BJ (cell line): Measurements from ENCODE around the gene LBP. TPM values are rescaled to one million over a fixed set of nuclear protein-coding genes. Genes with fewer than 3 reads are reported as not detected.
"Not testable (repeated sequence)": the region's sequence is repeated elsewhere in the genome, so short reads cannot be mapped to it uniquely, and the experiment has no call there.

ENCODE experiments used
- CTCF ChIA-PET: fragments of 350-600 bp; formaldehyde crosslinking; extraction: SDS; loops from one replicate; lab custom pipeline; 2021; ENCODE audit warnings: antibody characterized with exemption, inconsistent platforms; lab: Yijun Ruan, JAX
- POLR2A ChIA-PET: fragments of 300-600 bp; sonication (Branson Sonifier 250); formaldehyde crosslinking; extraction: SDS; loops from one replicate; lab custom pipeline; 2021; ENCODE audit warnings: antibody characterized with exemption; lab: Charles Lee
- DNase-seq: peaks from one replicate; pipeline ENCODE4 v3.0.0-alpha.2; 2011; ENCODE audit warnings: low read depth
- H3K27me3 ChIP-seq: 2 replicates; pipeline ENCODE4 v1.6.0; 2011; ENCODE audit warnings: low read length; ENCODE audit not compliant: control insufficient read depth, insufficient read depth
- H3K36me3 ChIP-seq: 2 replicates; pipeline ENCODE4 v1.5.1; 2011; ENCODE audit warnings: low read length; ENCODE audit not compliant: control insufficient read depth, insufficient read depth
- H3K4me3 ChIP-seq: 2 replicates; pipeline ENCODE4 v1.5.1; 2011; ENCODE audit warnings: low read depth, mild to moderate bottlenecking, control low read depth, low read length
- CTCF ChIP-seq: IDR thresholded peaks from 2 replicates; pipeline ENCODE4 v1.5.1; 2011; ENCODE audit warnings: low read depth, mild to moderate bottlenecking, control low read depth, inconsistent platforms, low read length, moderate library complexity; ENCODE audit not compliant: insufficient read depth
- polyA plus RNA-seq: library from polyadenylated mRNA; depleted of rRNA; stranded (reverse); fragments of >200 nt; gene quantifications from 2 replicates; pipeline ENCODE4 v1.2.3, GENCODE V29; 2011

Gene LBP
- polyA plus RNA-seq, 1 experiment: 0.04 TPM

- Histone ChIP-seq H3K4me3 (no peak overlapping the region), H3K27me3 (peaks cover 23% of the 10 kb centered on the region), H3K36me3 (no peaks in the 10 kb centered on the region)
- POLR2A ChIA-PET: no interaction called here
- TF ChIP-seq CTCF: no peak
- no peak for DNase-seq
- CTCF ChIA-PET: interaction anchor here (0.7 kb wide), 1 partner anchor 20 kb away, joined by 3 read pairs; no protein-coding TSS in a partner anchor
Measured at GRCh38 chr20:38377039-38377685, 30.9 kb downstream of the LBP start.

GRCh38 chr20:38377838-38378237 is 31.6 kb downstream of the LBP start:
- H3K4me3 ChIP-seq, POLR2A ChIA-PET, H3K36me3 ChIP-seq, DNase-seq: not testable (repeated sequence)
- peaks cover 23% of the 10 kb centered on the region for H3K27me3 ChIP-seq
- CTCF ChIA-PET: interaction anchor here (0.7 kb wide), 1 partner anchor 21 kb away, joined by 3 read pairs; no protein-coding TSS in a partner anchor

GRCh38 chr20:38383147-38383546 is 36.9 kb downstream of the LBP start:
- no peak for DNase-seq
- H3K4me3 ChIP-seq: no peak overlapping the region
- no peaks in the 10 kb centered on the region for H3K36me3 ChIP-seq
- TF ChIP-seq CTCF: no peak
- H3K27me3 ChIP-seq: peaks cover 10% of the 10 kb centered on the region
- ChIA-PET POLR2A (no interaction called here), CTCF (interaction anchor here (1.8 kb wide), 1 partner anchor 25 kb away, joined by 5 read pairs; no protein-coding TSS in a partner anchor)

- TF ChIP-seq CTCF: no peak
- Histone ChIP-seq H3K36me3 (no peaks in the 10 kb centered on the region), H3K4me3 (no peak overlapping the region), H3K27me3 (peaks cover 13% of the 10 kb centered on the region)
- ChIA-PET POLR2A (no interaction called here), CTCF (interaction anchor here (0.6 kb wide), 1 partner anchor 175 kb away, joined by 3 read pairs; no protein-coding TSS in a partner anchor)
- DNase-seq: no peak
Measured at GRCh38 chr20:38386004-38386403, 39.7 kb downstream of the LBP start.

- no peak for TF ChIP-seq CTCF
- Histone ChIP-seq H3K4me3 (no peak overlapping the region), H3K36me3 (no peaks in the 10 kb centered on the region), H3K27me3 (peaks cover 14% of the 10 kb centered on the region)
- CTCF ChIA-PET: no interaction called here
- no peak for DNase-seq
- POLR2A ChIA-PET: no interaction called here
Measured at GRCh38 chr20:38386851-38387250, 40.6 kb downstream of the LBP start.
